Adrenal gland (tissue), 12 donors: ENCODE results near the gene POLR1G. TPM values are rescaled to one million over a fixed set of nuclear protein-coding genes. Genes with fewer than 3 reads are reported as not detected.

ENCODE experiments used
- DNase-seq, 7 donors: peaks; one replicate each; pipeline ENCODE4 v3.0.0-alpha.2; 2019 to 2020
- H3K27ac ChIP-seq, 5 donors: fragments of 200-600 bp; sonication (generic) in 4 of 5; 1 replicate in 3 of 5; 2 replicates in 2 of 5; pipeline versions ENCODE4 v1.5.1 to v1.8.0; 2016 to 2020; ENCODE audit warnings: mild to moderate bottlenecking in 1 of 5
- H3K27me3 ChIP-seq: fragments of 200-600 bp; 2 replicates; pipeline ENCODE4 v1.8.0; 2021
- H3K36me3 ChIP-seq, 2 donors: fragments of 200-600 bp; replicated peaks in 1 of 2; 1 replicate in 1 of 2; 2 replicates in 1 of 2; pipeline versions ENCODE4 v1.5.1 to v1.8.0; 2018 to 2022
- H3K4me1 ChIP-seq, 2 donors: fragments of 200-600 bp; replicated peaks in 1 of 2; 1 replicate in 1 of 2; 2 replicates in 1 of 2; pipeline versions ENCODE4 v1.5.1 to v1.8.0; 2018 to 2021
- H3K4me3 ChIP-seq, 4 donors: fragments of 200-600 bp; sonication (generic) in 3 of 4; one replicate each; pipeline ENCODE4 v1.5.1; 2016 to 2018
- H3K9me3 ChIP-seq, 3 donors: fragments of 200-600 bp; sonication (generic) in 1 of 3; replicated peaks in 1 of 3; 1 replicate in 2 of 3; 2 replicates in 1 of 3; pipeline versions ENCODE4 v1.5.1 to v1.8.0; 2016 to 2021
- POLR2A ChIP-seq, 2 donors: fragments of 450-650 bp; IDR thresholded peaks; one replicate each; pipeline ENCODE4 v1.6.1; 2017; ENCODE audit warnings: antibody characterized with exemption in 2 of 2, mild to moderate bottlenecking in 2 of 2, moderate library complexity in 1 of 2
- intact Hi-C, 2 donors: fragments of 100-400 bp; cut with DNase I; formaldehyde crosslinking; loops; one replicate each; pipeline versions ENCODE4 v1.14.1 to v1.15.0; 2022 to 2023
- microRNA-seq, 3 donors: library from miRNA; unstranded; fragments of <30 nt; microRNA quantifications; one replicate each; pipeline ENCODE4, GENCODE V29; 2017 to 2020
- polyA plus RNA-seq, 3 donors: library from polyadenylated mRNA; stranded (reverse); fragments of 200-250 nt in 2 of 3; fragments of 350-450 nt in 1 of 3; fragmentation: Illumina TruSeq in 1 of 3; extraction: RNeasy Lipid Tissue Mini Kit (QIAGEN cat#74804) in 1 of 3; gene quantifications; one replicate each; pipeline ENCODE4 v1.2.3, GENCODE V29; 2013 to 2014
- small RNA-seq, 2 donors: library from RNA; depleted of rRNA; stranded (forward); fragments of <200 nt; gene quantifications; one replicate each; pipeline ENCODE3, GENCODE V24; 2016
- total RNA-seq, 9 donors: library from RNA; depleted of rRNA in 4 of 9; stranded (reverse); fragments of >200 nt in 4 of 9; fragments of 120-200 nt in 1 of 9; fragmentation: NEBNext Ultra II Directional in 1 of 9; extraction: Animal tissue kit (Norgen Biotek cat#: 25700) in 1 of 9; gene quantifications; one replicate each; pipeline versions ENCODE4 v1.1.0 to v1.2.4, GENCODE V29; 2013 to 2023
- donor health status: healthy with polysubstance abuse.
- donor health status: Bipolar disorder and iron deficiency.
- donor health status: DM: yes; HTN: yes; CAD: no.
- donor health status: DM: no; HTN: no; CAD: no.
- donor health status: DM: no; HTN: no; CAD: no.
- donor health status: DM: yes; HTN: yes; CAD: no.

POLR1G gene
- total and polyA plus RNA-seq, 12 donors, result 3.1 to 11.3 (median 6.7) TPM

GRCh38 chr19:45457776-45458175, 51.3 kb downstream of the POLR1G start:
- no peak overlapping the region for H3K27ac ChIP-seq
- no peaks in the 10 kb centered on the region for H3K9me3 ChIP-seq
- no peaks in the 10 kb centered on the region for H3K27me3 ChIP-seq
- H3K4me1 ChIP-seq, result peaks cover 11 to 16% of the 10 kb centered on the region in 2 donors
- DNase-seq, result no peak
- no peaks in the 10 kb centered on the region for H3K36me3 ChIP-seq
- intact Hi-C loops, result no loop called here
- H3K4me3 ChIP-seq, result no peak overlapping the region
- TF ChIP-seq POLR2A (IDR thresholded peaks at IDR 0.05), result no peak

Small RNA genes within 50 kb of the gene (microRNA-seq; reads per million reads assigned to microRNA genes)
- gene MIR6088, result 0 reads per million in 3 donors

Small RNA genes within 50 kb of the gene (small RNA-seq; reads per million reads assigned to genes)
- 0 reads per million in 2 donors for gene MIR6088

Other genes with a start within 250 kb of the POLR1G start
- 1 to 10 TPM in 1 of 9 donors, under 1 TPM in 7, not detected in 1; 0.06 to 1.1 (median 0.27) TPM for gene NKPD1, start 245.7 kb upstream of the POLR1G start, total RNA-seq
- under 1 TPM in 2 of 3 donors, not detected in 1; 0.13 to 0.16 TPM for gene NKPD1, start 245.7 kb upstream of the POLR1G start, polyA plus RNA-seq
- gene TRAPPC6A, start 228.4 kb upstream of the POLR1G start, total RNA-seq, result 10 to 100 TPM; 24.6 to 71.4 (median 36.7) TPM
- 10 to 100 TPM in 2 of 3 donors, 1 to 10 TPM in 1; 5.1 to 41.7 (median 34.3) TPM for gene TRAPPC6A, start 228.4 kb upstream of the POLR1G start, polyA plus RNA-seq
- 10 to 100 TPM in 8 of 9 donors, 1 to 10 TPM in 1; 2.8 to 25.5 (median 18.4) TPM for gene BLOC1S3, start 227.9 kb upstream of the POLR1G start, total RNA-seq
- 10 to 100 TPM in 1 of 3 donors, 1 to 10 TPM in 2; 3.9 to 11.9 (median 4.1) TPM for gene BLOC1S3, start 227.9 kb upstream of the POLR1G start, polyA plus RNA-seq
- gene EXOC3L2, start 161.2 kb upstream of the POLR1G start, total RNA-seq, result 10 to 100 TPM in 8 of 9 donors, 1 to 10 TPM in 1; 3.3 to 26.4 (median 16.4) TPM
- 10 to 100 TPM in 2 of 3 donors, 1 to 10 TPM in 1; 2.1 to 24.6 (median 10.9) TPM for gene EXOC3L2, start 161.2 kb upstream of the POLR1G start, polyA plus RNA-seq
- gene MARK4, start 155.4 kb upstream of the POLR1G start, total RNA-seq, result 10 to 100 TPM in 8 of 9 donors, 1 to 10 TPM in 1; 5.6 to 41.9 (median 26.3) TPM
- 10 to 100 TPM; 19.1 to 53.3 (median 28.8) TPM for gene MARK4, start 155.4 kb upstream of the POLR1G start, polyA plus RNA-seq
- 10 to 100 TPM in 1 of 9 donors, 1 to 10 TPM in 1, under 1 TPM in 2, not detected in 5; 0.33 to 51.3 (median 0.84) TPM for gene CKM, start 83.8 kb upstream of the POLR1G start, total RNA-seq
- gene CKM, start 83.8 kb upstream of the POLR1G start, polyA plus RNA-seq, result 1 to 10 TPM in 2 of 3 donors, not detected in 1; 1.5 to 2.7 TPM
- gene KLC3, start 65.9 kb upstream of the POLR1G start, total RNA-seq, result under 1 TPM in 3 of 9 donors, not detected in 6; 0.17 to 0.30 (median 0.28) TPM
- gene KLC3, start 65.9 kb upstream of the POLR1G start, polyA plus RNA-seq, result under 1 TPM in 2 of 3 donors, not detected in 1; 0.16 to 0.17 TPM
- 10 to 100 TPM; 10.1 to 31.9 (median 26.6) TPM for gene ERCC2, start 36.1 kb upstream of the POLR1G start, total RNA-seq
- gene ERCC2, start 36.1 kb upstream of the POLR1G start, polyA plus RNA-seq, result 10 to 100 TPM; 19.6 to 53.3 (median 31.3) TPM
- gene PPP1R13L, start 1.6 kb upstream of the POLR1G start, total RNA-seq, result 10 to 100 TPM in 8 of 9 donors, 1 to 10 TPM in 1; 1.7 to 55.7 (median 35.2) TPM
- gene PPP1R13L, start 1.6 kb upstream of the POLR1G start, polyA plus RNA-seq, result 10 to 100 TPM; 11.9 to 95.2 (median 35.2) TPM
- gene ERCC1, start 17.3 kb downstream of the POLR1G start, total RNA-seq, result 100 to 1,000 TPM in 2 of 9 donors, 10 to 100 TPM in 7; 63.6 to 107 (median 86.1) TPM
- 10 to 100 TPM; 62.9 to 89.2 (median 87.0) TPM for gene ERCC1, start 17.3 kb downstream of the POLR1G start, polyA plus RNA-seq
- gene FOSB, start 61.4 kb downstream of the POLR1G start, total RNA-seq, result 10 to 100 TPM in 1 of 9 donors, 1 to 10 TPM in 8; 1.0 to 21.7 (median 3.0) TPM
- 10 to 100 TPM in 1 of 3 donors, 1 to 10 TPM in 1, under 1 TPM in 1; 0.95 to 11.1 (median 4.3) TPM for gene FOSB, start 61.4 kb downstream of the POLR1G start, polyA plus RNA-seq
- gene RTN2, start 90.4 kb downstream of the POLR1G start, total RNA-seq, result 10 to 100 TPM in 7 of 9 donors, 1 to 10 TPM in 2; 7.7 to 65.8 (median 19.9) TPM
- 10 to 100 TPM in 1 of 3 donors, 1 to 10 TPM in 2; 4.8 to 11.8 (median 7.4) TPM for gene RTN2, start 90.4 kb downstream of the POLR1G start, polyA plus RNA-seq
- gene PPM1N, start 91.8 kb downstream of the POLR1G start, total RNA-seq, result 1 to 10 TPM in 6 of 9 donors, under 1 TPM in 1, not detected in 2; 0.33 to 2.5 (median 1.4) TPM
- 1 to 10 TPM in 2 of 3 donors, under 1 TPM in 1; 0.99 to 3.7 (median 1.7) TPM for gene PPM1N, start 91.8 kb downstream of the POLR1G start, polyA plus RNA-seq
- gene VASP, start 100.8 kb downstream of the POLR1G start, total RNA-seq, result 100 to 1,000 TPM in 2 of 9 donors, 10 to 100 TPM in 7; 28.7 to 118 (median 63.5) TPM
- gene VASP, start 100.8 kb downstream of the POLR1G start, polyA plus RNA-seq, result 10 to 100 TPM; 30.2 to 96.2 (median 62.9) TPM
- 10 to 100 TPM in 7 of 9 donors, 1 to 10 TPM in 2; 6.5 to 34.1 (median 17.4) TPM for gene OPA3, start 178.2 kb downstream of the POLR1G start, total RNA-seq
- 10 to 100 TPM in 1 of 3 donors, 1 to 10 TPM in 2; 4.3 to 19.7 (median 7.3) TPM for gene OPA3, start 178.2 kb downstream of the POLR1G start, polyA plus RNA-seq
- 1 to 10 TPM in 8 of 9 donors, under 1 TPM in 1; 0.55 to 7.8 (median 3.5) TPM for gene GPR4, start 195.6 kb downstream of the POLR1G start, total RNA-seq
- 10 to 100 TPM in 1 of 3 donors, 1 to 10 TPM in 2; 7.6 to 11.3 (median 9.6) TPM for gene GPR4, start 195.6 kb downstream of the POLR1G start, polyA plus RNA-seq
- gene EML2, start 232.8 kb downstream of the POLR1G start, total RNA-seq, result 100 to 1,000 TPM in 4 of 9 donors, 10 to 100 TPM in 5; 20.7 to 139 (median 93.2) TPM
- gene EML2, start 232.8 kb downstream of the POLR1G start, polyA plus RNA-seq, result 10 to 100 TPM; 22.8 to 88.9 (median 78.9) TPM